HG03342 (cell line): ENCODE results near the gene CYYR1.

Source experiments
- ATAC-seq: cut with Tn5 transposase; IDR thresholded peaks from one replicate; pipeline ENCODE4 v1.9.1; 2021; ENCODE audit warnings: mild to moderate bottlenecking, moderate library complexity; ENCODE audit not compliant: unreplicated experiment

CYYR1 gene

GRCh38 chr21:26554365-26554764 is 18.7 kb downstream of the CYYR1 start:
- no peak for ATAC-seq

- no peak for ATAC-seq
Observed at GRCh38 chr21:26553898-26554297, 19.2 kb downstream of the CYYR1 start.

GRCh38 chr21:26550326-26550725 is 22.8 kb downstream of the CYYR1 start:
- no peak for ATAC-seq

DNA sequence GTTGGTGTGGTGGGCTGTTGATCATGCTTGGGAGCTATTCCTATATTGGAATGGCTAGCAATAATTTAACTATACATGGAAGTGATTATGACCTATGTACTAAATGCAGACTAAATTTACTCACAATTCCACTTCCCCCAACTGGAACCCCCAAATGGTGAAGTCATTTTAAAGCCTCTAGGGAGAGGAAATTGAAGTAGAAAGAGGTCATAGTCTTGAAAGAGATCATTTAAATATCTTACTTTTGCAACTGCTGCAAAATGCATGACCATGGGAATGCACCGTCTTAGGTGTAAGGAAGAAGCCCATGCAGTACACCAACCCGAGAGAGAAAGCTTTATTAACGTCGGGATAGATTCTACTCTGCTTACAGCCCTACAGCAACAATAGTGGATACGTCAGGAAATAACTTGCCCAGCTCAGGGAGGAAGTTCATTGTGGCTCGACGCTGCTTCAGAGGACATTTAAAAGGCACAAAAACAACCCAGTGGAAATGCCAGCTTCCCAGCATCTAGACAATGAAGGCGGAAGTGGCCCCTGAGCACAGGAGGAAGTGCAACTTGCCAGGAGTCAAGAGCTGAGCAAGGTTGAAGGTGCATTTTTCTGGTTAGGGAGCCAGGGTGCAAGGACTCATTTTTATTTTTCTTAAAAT is 26.5 kb downstream of the CYYR1 start:
- no peak for ATAC-seq

DNA sequence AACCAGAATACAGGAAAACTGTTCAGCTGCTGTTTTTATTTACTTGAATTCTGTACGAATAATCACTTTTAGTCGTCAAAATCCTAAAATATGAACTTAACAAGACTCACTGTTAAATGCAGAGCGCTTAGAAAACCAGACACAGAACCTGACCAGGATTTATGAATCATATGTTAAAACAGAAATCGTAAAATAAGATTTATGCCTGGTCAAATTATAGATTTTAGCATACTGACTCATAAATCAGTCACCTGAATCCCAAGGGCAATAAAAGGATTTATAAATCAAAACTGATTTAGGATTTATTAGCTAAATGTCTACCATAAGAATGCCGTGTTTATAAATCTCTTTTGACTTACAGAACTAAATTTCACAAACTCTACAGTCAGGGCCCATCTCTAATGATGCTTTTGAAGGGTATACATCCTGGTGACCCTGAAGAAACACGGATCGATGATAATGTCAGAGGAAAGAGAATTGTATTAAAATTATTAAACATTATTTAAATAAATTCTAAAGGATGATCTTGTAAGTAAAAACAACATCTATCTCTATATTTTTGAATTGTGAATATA is 28.8 kb downstream of the CYYR1 start:
- no peak for ATAC-seq

DNA sequence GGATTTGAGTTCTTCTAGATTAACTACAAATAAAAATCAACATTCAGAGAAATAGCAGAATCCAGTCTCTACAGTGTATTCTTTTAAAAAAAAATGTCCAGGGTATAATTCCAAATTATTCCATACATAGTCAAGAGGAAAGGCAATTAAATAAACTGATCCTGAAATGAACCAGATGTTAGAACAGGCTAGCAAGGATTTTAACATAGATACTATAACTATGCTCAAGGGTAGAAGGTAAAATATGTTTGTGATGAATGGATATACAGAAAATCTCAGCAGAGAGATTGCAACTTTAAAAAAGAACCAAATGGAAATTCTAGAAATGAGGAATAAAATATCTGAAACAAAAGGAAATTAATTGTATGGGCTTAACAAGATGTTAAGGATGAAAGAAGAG is 32.4 kb downstream of the CYYR1 start:
- no peak for ATAC-seq

DNA sequence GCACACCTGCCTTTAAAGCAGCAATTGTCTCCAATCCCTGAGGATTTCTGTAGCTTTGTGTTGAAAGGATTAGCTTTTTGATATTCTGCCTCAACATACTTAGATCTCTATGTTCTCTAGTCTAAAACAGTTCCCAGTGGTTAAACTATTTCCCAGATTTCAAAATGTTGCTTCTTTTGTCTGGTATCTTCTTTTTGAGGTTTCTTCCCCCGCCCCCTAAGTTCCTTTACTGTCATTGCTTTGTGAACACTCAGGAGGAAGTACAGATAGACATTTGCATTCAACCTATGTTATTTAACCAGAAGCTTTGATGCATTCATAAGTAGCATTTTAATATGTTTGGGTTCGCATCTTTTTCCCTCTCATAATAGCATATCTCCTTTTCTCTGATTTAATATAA is 33.5 kb downstream of the CYYR1 start:
- ATAC-seq, result no peak

DNA sequence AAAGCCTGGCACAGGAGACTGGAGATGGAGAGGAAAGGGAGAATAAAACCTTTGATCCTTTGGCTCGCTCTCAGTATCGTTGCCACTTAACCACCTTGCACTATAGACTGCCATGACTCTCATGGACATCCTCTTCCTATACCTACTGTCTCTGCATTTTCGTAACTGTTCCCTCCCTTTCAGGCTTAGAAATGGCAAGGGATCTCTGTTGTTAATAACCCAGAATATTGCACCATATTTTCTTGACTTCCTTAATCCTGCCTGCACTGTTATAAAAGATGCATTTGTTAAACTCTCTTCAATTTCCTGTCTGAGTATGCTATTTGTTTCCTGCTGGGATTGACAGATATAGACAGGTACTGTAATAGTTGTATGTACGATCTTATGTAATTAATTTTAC is 38.6 kb downstream of the CYYR1 start:
- ATAC-seq, result no peak

- no peak for ATAC-seq
Observed at GRCh38 chr21:26532208-26532607, 40.9 kb downstream of the CYYR1 start.

GRCh38 chr21:26529526-26529925 is 43.6 kb downstream of the CYYR1 start:
- ATAC-seq, result no peak

DNA sequence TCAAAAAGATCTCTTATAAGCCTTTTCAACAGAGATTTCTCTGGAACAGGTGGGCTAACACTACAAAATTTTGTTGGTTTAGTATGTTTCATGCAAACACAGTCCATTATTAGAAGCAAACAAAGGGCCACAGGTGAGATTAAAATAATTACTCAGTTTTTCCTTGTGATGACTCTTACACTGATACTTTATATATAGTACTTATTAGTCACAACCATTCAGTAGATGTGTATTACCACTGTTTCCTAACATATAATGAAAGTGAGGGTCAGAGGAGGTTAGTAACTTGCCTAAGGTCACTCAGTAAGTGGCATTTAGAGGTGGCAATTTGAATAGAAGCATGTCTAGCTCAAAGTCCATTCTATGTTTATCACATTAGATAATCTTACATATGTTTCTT is 44.2 kb downstream of the CYYR1 start:
- no peak for ATAC-seq

- no peak for ATAC-seq
Observed at GRCh38 chr21:26522704-26523103, 50.4 kb downstream of the CYYR1 start.

DNA sequence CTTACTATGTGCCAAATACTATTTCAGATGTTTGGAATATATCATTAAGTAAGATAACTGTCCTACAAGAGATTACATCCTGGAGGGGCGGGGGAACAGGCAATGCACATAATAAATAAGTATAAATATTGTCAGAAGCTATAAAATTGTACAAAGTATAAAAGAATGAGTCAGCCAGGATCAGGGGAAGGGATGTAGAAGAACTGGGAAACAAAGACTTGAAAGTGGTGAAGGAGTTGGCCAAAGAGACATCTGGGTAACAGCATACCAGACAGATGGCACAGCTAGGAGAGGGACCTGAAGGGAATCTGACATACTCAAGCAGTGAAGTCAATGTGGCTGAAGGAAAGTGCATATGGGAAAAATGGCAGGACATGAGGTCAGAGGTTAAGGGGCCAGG is 53.9 kb downstream of the CYYR1 start:
- no peak for ATAC-seq

GRCh38 chr21:26515257-26515656 is 57.8 kb downstream of the CYYR1 start:
- no peak for ATAC-seq

DNA sequence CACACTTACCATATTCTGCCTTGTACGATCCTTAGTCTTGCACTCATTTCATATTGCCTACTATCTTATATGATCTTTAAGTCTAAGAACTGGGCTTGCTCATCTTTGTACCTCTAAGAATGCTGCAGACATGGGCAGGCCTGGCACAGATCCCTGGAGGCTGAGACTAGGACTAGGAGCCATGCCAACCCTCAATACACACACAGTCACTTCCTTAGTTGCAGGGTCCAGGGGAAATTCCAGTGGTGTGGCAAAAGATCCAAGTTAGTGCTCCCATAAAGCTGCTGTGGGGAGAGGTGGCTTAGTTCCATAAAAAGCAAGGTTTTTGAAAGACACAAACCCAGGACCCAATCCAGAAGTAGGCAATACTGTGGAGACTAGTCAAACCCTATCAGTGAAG is 59.9 kb downstream of the CYYR1 start:
- ATAC-seq, result no peak

- ATAC-seq, result no peak
Observed at GRCh38 chr21:26512664-26513063, 60.4 kb downstream of the CYYR1 start.

GRCh38 chr21:26508903-26509302 is 64.2 kb downstream of the CYYR1 start:
- ATAC-seq, result no peak

DNA sequence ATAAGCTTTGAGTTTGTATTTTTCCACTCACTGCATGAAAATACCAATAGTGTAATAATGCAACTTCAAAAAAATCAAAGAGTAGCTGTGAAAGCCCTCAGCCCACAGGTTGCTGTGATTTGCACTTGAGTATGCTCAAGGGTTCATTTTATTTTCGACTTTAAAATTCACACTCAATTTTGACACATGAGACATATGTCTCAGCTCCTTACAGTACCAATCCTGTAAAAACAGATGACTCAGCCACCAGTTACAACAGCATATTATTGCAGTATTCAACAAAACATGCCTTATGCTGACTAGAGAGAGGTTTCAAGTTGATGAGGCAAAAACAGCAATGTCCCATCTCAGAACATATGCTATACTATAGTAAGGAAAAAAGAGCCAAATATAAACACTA is 66.1 kb downstream of the CYYR1 start:
- ATAC-seq, result no peak

GRCh38 chr21:26505211-26505610 is 67.9 kb downstream of the CYYR1 start:
- no peak for ATAC-seq

- no peak for ATAC-seq
Observed at GRCh38 chr21:26503414-26503813, 69.7 kb downstream of the CYYR1 start.

DNA sequence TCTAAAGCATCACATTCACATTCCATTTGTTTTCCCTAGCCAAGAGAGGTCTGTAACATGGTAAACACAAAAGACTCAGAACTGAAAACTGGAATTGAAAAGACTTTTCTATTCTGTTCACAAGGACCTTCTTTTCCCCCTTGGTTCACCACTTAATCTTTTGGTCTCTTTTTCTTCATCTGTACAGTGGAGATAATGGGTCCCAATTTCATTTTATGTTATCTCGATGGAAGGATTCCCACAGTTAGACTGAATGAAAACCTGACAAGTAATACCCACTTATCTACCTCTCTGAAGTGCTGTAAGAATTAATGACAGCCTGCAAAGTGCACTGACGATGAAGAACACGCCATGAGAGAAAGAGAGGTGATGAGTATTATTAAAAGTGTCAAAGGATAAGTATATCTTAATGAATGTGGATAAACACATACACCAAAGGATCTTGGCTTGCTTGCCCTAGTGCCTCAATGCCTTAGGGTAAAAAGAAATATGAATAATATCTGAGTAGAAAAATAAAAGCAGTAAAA is 71.5 kb downstream of the CYYR1 start:
- ATAC-seq, result no peak

GRCh38 chr21:26499495-26499894 is 73.6 kb downstream of the CYYR1 start:
- no peak for ATAC-seq
